Kidney (tissue), 14 donors: ENCODE data around the gene GPR87. TPM values are rescaled to one million over a fixed set of nuclear protein-coding genes. Genes with fewer than 3 reads are reported as not detected.

ENCODE experiments used
- DNase-seq, 5 donors: peaks; one replicate each; pipeline ENCODE4 v3.0.0-alpha.2; 2013 to 2020
- FAIRE-seq: peaks from 2 replicates; lab custom pipeline; 2012; peaks lifted over from hg19 to GRCh38; lab: Jason Lieb, UNC
- H3K27ac ChIP-seq, 2 donors: one replicate each; pipeline ENCODE4 v1.7.0; 2013; ENCODE audit warnings: low read depth in 2 of 2, low read length in 2 of 2, inconsistent platforms in 1 of 2
- H3K27me3 ChIP-seq: one replicate; pipeline ENCODE4 v1.7.1; 2013; ENCODE audit warnings: low read length, inconsistent platforms; ENCODE audit not compliant: control insufficient read depth, insufficient read depth
- H3K36me3 ChIP-seq, 3 donors: one replicate each; pipeline versions ENCODE4 v1.7.0 to v1.7.1; 2013; ENCODE audit warnings: low read length in 3 of 3, control low read depth in 1 of 3, inconsistent platforms in 1 of 3; ENCODE audit not compliant: insufficient read depth in 3 of 3, control insufficient read depth in 2 of 3
- H3K4me1 ChIP-seq, 3 donors: one replicate each; pipeline versions ENCODE4 v1.7.0 to v1.7.1; 2013; ENCODE audit warnings: low read length in 3 of 3, inconsistent platforms in 1 of 3, low read depth in 1 of 3; ENCODE audit not compliant: control insufficient read depth in 2 of 3, insufficient read depth in 2 of 3
- H3K4me3 ChIP-seq, 3 donors: one replicate each; pipeline versions ENCODE4 v1.7.0 to v1.8.1; 2013; ENCODE audit warnings: low read length in 3 of 3, control low read depth in 1 of 3, inconsistent platforms in 1 of 3
- H3K9ac ChIP-seq, 3 donors: one replicate each; pipeline versions ENCODE4 v1.7.0 to v1.7.1; 2013; ENCODE audit warnings: low read length in 3 of 3, control low read depth in 1 of 3, inconsistent platforms in 1 of 3
- H3K9me3 ChIP-seq, 3 donors: one replicate each; pipeline versions ENCODE4 v1.7.0 to v1.7.1; 2013; ENCODE audit warnings: low read length in 3 of 3, control low read depth in 1 of 3, inconsistent platforms in 1 of 3; ENCODE audit not compliant: control insufficient read depth in 2 of 3, insufficient read depth in 1 of 3
- intact Hi-C: fragments of 100-400 bp; cut with DNase I; formaldehyde crosslinking; loops from one replicate; pipeline ENCODE4 v1.11.1; 2022
- polyA plus RNA-seq: library from polyadenylated mRNA; stranded (reverse); fragments of 350-450 nt; fragmentation: Illumina TruSeq; extraction: RNeasy Lipid Tissue Mini Kit (QIAGEN cat#74804); gene quantifications from one replicate; pipeline ENCODE4 v1.2.3, GENCODE V29; 2014; ENCODE audit warnings: low read depth, low replicate concordance; ENCODE audit not compliant: insufficient read depth
- total RNA-seq: library from RNA; stranded (reverse); fragmentation: NEBNext Ultra II Directional; extraction: Animal tissue kit (Norgen Biotek cat#: 25700); gene quantifications from one replicate; pipeline ENCODE4 v1.2.1, GENCODE V29; 2021
- TF ChIP-seq, protein P1 (sequence below): IDR thresholded peaks from 3 replicates; pipeline ENCODE4 v1.5.1; 2012; ENCODE audit warnings: mild to moderate bottlenecking, moderate library complexity, borderline replicate concordance; ENCODE audit not compliant: insufficient read depth; ENCODE audit errors: extremely low read depth
- donor health status: control.
- donor health status: control.
- donor health status: control.
- donor health status: control.
- donor health status: control.
- donor health status: DM: yes; HTN: yes; CAD: no.
- donor health status: Normal renal cell carcinoma (clear cell type).

The GPR87 gene
- total and polyA plus RNA-seq, 2 donors from 2014 or later: 0.72 TPM; not detected in 1

DNA sequence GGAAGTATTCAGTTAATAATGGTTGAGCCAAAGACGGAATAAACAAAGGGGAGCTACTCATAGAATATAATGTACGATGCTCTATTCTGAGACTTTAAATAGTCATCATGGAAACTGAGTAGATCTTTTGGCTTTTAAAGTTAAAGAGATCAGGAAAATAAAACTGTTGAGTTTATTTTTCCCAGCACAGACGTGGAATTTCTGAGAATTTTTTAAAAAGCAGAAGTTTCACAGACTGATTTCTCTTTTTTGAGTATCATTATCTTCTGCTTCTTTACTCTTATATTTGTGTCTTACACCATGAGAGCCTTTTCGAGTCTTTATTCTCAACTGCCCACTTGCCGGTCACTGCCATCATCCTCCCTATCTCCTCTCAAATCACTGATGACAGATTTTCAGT is 51.5 kb downstream of the GPR87 start:
- FAIRE-seq (no peak), DNase-seq (no peak)
- Histone ChIP-seq H3K9me3 (no peaks in the 10 kb centered on the region), H3K9ac (no peak overlapping the region), H3K27me3 (no peaks in the 10 kb centered on the region), H3K4me3 (no peak overlapping the region), H3K27ac (no peak overlapping the region), H3K36me3 (no peaks in the 10 kb centered on the region), H3K4me1 (no peaks in the 10 kb centered on the region)
- TF ChIP-seq, protein P1, sequence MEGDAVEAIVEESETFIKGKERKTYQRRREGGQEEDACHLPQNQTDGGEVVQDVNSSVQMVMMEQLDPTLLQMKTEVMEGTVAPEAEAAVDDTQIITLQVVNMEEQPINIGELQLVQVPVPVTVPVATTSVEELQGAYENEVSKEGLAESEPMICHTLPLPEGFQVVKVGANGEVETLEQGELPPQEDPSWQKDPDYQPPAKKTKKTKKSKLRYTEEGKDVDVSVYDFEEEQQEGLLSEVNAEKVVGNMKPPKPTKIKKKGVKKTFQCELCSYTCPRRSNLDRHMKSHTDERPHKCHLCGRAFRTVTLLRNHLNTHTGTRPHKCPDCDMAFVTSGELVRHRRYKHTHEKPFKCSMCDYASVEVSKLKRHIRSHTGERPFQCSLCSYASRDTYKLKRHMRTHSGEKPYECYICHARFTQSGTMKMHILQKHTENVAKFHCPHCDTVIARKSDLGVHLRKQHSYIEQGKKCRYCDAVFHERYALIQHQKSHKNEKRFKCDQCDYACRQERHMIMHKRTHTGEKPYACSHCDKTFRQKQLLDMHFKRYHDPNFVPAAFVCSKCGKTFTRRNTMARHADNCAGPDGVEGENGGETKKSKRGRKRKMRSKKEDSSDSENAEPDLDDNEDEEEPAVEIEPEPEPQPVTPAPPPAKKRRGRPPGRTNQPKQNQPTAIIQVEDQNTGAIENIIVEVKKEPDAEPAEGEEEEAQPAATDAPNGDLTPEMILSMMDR: no peak
- intact Hi-C loops: no loop called here

DNA sequence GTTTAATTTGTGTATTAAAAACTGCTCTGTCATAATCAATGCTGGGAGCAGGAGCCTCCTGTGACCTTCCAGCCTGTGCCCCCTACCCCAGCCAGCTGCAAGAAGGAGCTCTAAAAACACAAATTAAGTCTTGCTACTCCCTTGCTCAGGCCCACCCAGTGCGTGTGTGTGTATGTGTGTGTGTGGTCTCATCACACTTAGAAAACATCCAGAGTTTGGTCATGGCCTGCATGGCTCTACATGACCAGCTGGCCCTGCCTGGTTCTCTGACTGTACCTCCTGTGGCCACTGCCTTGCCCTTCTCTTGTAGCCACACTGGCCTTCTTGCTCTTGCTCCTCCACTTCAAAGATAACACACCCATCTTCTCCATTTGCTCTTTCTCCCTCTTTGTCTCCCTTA is 52.0 kb downstream of the GPR87 start:
- FAIRE-seq (no peak), DNase-seq (no peak)
- Histone ChIP-seq H3K4me3 (no peak overlapping the region), H3K27ac (no peak overlapping the region), H3K9ac (no peak overlapping the region), H3K27me3 (no peaks in the 10 kb centered on the region), H3K4me1 (no peaks in the 10 kb centered on the region), H3K9me3 (no peaks in the 10 kb centered on the region), H3K36me3 (no peaks in the 10 kb centered on the region)
- TF ChIP-seq, protein P1: no peak
- intact Hi-C loops: no loop called here

DNA sequence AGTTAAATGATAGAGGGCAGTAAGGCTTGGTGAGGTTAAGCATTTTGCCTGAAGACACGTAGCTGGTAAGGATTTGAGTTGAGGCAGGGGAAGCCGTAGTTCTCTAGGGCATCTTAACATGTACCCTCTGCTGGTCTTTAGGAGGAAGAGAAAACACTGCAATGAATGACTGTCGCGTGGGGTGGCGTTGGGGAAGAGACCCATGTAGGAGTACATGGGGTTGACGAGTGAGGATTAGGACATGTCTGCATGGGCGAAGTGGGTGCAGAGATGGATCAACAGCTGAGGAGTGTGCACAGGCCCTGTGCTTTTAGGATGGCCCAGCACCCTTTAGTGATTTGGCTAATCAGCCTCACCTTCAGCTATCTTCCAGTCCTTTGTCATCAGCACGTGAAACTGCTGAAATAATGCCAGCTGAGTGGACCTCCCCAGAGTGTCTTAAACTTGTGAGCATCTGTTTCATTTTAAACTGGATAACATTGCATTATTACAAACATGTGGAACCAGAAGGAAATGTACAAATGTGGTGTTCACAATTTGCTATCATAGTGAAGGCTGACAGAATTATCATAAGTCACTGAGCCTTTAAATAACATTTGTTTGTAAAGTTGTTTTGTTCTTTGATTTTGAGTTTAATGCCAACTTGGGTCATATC is 53.6 kb downstream of the GPR87 start:
- no peak overlapping the region for H3K27ac ChIP-seq
- no peak overlapping the region for H3K4me3 ChIP-seq
- no peak overlapping the region for H3K9ac ChIP-seq
- no peaks in the 10 kb centered on the region for H3K4me1 ChIP-seq
- no peak for FAIRE-seq
- intact Hi-C loops: no loop called here
- TF ChIP-seq, protein P1: no peak
- no peaks in the 10 kb centered on the region for H3K27me3 ChIP-seq
- peak in 1 of 5 donors; percentile 26 for DNase-seq
- H3K9me3 ChIP-seq: no peaks in the 10 kb centered on the region
- H3K36me3 ChIP-seq: no peaks in the 10 kb centered on the region

DNA sequence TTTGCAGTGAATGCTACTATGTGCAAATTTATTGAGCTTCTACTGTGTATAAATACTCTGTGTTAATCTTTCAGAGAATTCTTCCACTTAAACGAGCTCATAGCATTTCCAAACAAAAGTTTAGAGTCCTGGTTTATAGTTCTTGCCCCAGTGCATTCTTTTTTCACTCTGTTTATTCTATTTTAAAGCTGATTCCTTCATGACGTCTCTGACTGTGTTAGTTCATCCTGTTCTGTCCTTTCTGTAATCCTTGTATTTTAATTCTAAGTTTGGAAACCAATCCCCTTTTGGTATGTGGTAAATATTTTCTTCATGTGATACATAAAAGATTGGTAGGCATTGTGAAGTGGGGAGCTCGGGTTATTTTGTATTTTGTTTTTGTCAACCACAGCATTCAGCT is 57.0 kb downstream of the GPR87 start:
- Histone ChIP-seq H3K9ac (no peak overlapping the region), H3K27me3 (no peaks in the 10 kb centered on the region), H3K27ac (no peak overlapping the region), H3K36me3 (no peaks in the 10 kb centered on the region), H3K9me3 (no peaks in the 10 kb centered on the region), H3K4me1 (no peaks in the 10 kb centered on the region), H3K4me3 (no peak overlapping the region)
- TF ChIP-seq, protein P1: no peak
- no peak for DNase-seq
- FAIRE-seq: no peak
- intact Hi-C loops: no loop called here
